CD4-positive, alpha-beta T cell treated with Interleukin-2 at 100 ng/mL for 4 hours (primary cell): ENCODE measurements around the gene ABCC6.

Source experiments
- DNase-seq: peaks from one replicate; pipeline ENCODE4 v3.0.0-alpha.2; 2020; ENCODE audit warnings: low spot score

Gene ABCC6

DNA sequence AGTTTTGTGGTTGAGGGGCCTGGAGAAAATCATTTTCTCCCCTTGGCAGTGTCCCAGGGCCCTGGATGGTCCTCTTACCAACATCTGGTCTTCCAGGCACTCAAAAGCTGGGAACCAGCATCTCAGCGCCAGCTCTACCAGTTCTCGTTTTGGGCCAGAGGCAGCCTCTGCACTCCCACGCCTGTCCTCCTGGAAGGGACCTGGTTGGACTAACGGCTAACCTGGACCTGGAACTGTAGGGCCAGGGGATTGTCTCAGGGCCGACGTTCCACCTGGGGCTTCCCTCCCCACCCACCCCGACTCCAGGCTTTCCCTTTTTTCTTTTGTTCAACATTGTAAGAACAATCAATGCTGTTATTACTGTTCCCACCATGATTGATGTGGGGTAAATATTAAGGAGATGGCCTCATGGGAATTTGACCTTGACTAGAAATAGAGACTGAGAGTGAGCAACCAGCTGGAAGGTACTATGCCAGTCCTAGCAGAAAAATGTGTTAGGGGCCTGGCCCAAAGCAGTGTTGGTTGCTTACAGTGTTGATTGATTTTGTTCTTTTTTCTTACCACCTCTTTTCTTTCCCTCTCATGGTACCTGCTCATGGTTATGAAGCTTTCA lies 81.4 kb downstream of the ABCC6 start:
- DNase-seq, result no peak

DNA sequence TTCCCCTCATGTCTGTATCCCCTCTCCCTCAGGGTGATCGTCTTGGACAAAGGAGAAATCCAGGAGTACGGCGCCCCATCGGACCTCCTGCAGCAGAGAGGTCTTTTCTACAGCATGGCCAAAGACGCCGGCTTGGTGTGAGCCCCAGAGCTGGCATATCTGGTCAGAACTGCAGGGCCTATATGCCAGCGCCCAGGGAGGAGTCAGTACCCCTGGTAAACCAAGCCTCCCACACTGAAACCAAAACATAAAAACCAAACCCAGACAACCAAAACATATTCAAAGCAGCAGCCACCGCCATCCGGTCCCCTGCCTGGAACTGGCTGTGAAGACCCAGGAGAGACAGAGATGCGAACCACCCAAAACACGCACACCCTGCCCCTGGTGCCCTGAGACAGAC lies 82.2 kb downstream of the ABCC6 start:
- no peak for DNase-seq

GRCh38 chr16:16140537-16140936 lies 82.8 kb downstream of the ABCC6 start:
- no peak for DNase-seq

GRCh38 chr16:16139806-16140205 lies 83.5 kb downstream of the ABCC6 start:
- DNase-seq, result no peak

GRCh38 chr16:16139061-16139460 lies 84.2 kb downstream of the ABCC6 start:
- DNase-seq, result no peak

- DNase-seq, result no peak
Measured at GRCh38 chr16:16138034-16138635, 85.2 kb downstream of the ABCC6 start.

GRCh38 chr16:16137110-16137509 lies 86.2 kb downstream of the ABCC6 start:
- DNase-seq, result no peak

DNA sequence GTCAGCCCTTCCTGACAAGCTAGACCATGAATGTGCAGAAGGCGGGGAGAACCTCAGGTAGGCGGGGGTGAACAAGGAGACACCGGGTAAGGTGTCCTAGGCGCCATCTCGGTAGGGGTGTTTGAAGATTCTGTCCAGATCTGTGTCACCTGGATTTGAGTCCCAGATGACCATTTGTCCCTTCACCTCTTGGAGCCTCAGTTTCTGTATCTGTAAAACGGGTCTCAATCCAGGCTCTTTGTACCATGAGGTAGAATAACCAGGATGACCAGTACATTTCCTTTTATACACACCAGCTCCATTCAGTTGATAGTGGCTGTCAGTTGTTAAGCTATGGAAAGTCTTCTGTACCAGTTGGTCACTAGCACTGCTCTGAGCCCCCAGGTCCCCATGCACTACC lies 86.7 kb downstream of the ABCC6 start:
- DNase-seq, result no peak

DNA sequence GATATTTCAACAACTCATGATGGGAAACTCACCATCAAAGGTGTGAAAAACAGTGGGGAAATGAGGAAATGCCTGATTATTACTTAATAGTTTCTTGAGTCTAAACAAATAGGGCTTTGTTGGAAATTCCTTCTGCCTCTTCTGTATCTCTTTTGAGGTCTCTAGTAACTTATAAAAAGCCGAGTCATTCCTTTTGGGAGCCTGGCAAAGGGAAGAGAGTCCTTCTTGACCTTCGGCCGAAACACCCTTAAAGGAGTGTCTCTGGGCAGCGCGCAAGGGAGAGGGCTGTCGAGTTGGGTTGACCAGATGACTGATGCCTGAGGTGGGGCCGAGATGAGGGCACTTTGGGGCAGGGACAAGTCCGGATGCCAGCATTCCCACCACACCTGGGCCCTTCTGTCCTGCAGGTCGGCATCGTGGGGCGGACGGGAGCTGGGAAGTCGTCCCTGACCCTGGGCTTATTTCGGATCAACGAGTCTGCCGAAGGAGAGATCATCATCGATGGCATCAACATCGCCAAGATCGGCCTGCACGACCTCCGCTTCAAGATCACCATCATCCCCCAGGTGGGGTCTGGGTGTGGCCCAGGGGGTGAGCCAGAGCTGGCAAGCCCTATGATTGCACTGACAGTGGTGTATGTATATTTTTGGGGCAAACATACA lies 89.2 kb downstream of the ABCC6 start:
- DNase-seq, result no peak

DNA sequence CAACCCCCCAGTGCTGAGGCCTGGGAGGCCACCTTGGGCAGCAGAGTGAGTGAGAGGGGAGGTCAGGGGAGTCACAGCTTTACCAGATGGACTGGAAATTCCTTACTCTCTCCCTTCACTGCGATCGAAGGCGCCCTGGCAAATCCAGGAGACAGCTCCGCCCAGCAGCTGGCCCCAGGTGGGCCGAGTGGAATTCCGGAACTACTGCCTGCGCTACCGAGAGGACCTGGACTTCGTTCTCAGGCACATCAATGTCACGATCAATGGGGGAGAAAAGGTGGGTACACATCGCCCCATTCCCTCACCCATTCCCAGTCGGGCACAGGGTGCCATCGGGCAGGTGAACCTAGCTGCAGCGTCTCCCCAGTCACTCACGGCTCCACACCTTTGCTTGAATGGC lies 91.6 kb downstream of the ABCC6 start:
- DNase-seq, result no peak

- no peak for DNase-seq
Measured at GRCh38 chr16:16131204-16131603, 92.1 kb downstream of the ABCC6 start.

DNA sequence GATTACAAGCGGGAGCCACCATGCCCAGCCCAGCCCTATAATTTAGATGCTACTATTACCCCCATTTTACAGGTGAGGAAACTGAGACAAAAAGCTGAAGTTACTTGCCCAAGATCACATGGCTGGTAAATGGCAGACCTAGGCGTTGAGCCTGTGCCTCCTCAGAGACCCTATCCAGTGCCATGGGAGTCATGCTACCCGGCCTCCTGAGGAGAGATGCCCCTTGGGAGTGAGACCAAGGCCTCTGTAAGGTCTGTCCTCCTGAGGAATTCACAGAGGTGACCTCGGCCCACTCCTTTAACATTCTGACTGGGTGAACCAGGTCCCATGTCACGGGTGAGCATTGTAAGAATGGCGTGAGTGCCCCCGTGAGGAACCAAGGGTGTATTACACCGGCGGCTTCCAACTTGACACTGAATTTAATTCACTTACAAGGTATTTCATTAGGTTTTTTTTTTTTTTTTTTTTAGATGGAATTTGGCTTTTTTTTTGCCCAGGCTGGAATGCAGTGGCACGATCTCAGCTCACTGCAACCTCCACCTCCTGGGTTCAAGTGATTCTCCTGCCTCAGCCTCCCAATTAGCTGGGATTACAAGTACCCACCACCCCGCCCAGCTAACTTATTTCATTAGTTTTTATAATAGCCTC lies 95.7 kb downstream of the ABCC6 start:
- peak; percentile 73 for DNase-seq

DNA sequence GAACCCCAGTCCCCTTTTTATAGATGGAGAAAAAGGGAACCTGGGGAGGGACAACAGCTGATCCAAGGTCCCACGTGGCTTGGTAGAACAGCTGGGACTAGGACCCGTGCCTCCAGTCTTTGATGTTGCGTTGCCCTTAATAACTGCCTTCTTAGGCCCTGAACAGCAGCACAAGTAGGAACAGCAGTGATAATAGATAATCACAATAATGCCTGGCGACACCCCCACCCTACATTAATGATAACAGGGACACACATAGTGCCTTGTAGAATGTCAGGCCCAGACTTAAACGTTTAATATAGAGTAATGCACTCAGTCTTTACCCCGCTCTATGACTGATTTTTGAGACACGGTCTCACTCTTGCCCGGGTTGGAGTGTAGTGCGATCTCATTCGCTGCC lies 96.4 kb downstream of the ABCC6 start:
- DNase-seq, result no peak

GRCh38 chr16:16124974-16125373 lies 98.3 kb downstream of the ABCC6 start:
- DNase-seq, result no peak

- DNase-seq, result no peak
Measured at GRCh38 chr16:16124438-16124837, 98.9 kb downstream of the ABCC6 start.

- no peak for DNase-seq
Measured at GRCh38 chr16:16122264-16122663, 101.0 kb downstream of the ABCC6 start.

DNA sequence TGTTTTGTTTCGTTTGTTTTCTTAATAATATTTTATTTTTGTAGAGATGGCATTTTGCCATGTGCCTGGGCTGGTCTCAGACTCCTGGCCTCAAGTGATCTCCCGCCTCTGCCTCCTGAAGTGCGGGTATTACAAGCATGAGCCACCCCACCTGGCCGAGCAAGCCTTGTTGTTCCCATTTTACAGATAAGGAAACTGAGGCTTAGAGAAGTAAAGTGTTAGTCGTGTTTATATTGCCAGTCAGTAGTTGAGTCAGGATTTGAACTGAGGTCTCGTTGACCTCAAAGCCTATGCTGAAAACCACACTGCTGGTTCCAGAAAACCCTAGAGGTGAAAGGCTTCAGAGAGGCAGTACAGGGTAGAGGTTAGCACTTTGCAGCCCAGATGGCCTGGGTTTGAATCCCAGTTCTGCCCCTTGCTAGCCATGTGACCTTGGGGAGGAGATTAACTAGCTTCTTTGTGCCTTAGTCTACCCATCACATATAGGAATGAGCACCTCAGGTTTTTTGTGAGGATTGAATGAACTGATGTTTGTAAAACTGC lies 102.0 kb downstream of the ABCC6 start:
- no peak for DNase-seq

DNA sequence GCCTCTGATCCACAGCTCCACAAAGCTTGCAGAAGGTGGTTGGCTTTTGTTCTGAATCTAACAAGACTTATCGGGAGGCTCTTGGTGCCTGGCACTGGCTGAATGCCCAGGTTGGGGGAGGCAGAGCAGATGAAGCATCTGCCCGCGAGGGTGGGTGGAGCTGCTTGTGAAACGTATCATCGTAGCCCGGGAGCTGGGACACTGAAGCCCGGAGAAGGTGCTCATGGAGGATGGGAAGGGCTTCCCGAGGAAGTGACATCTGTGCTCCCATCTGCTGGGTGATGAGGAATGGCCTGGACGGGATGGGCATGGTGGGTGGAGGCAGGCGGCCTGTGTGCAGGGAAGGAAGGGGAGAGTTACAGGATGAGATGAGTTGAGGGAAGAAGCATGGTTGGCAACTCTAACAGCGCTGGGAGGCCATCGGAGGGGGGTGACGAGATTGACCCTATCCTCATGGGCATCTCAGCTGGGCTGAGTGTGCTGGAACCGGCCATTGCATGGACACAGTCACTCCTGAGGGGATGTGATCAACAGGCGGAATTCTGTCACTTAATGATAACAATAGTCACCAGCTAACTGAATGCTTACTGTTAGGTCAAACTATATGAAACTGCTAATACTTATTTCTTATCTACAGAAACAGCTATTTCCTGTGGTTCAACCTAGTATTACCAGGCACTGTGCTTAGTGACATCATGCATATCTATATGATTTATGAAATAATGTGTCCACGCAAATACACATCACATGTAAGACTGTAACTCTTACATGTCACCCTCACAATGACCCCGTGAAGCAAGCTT lies 102.7 kb downstream of the ABCC6 start:
- DNase-seq, result no peak

DNA sequence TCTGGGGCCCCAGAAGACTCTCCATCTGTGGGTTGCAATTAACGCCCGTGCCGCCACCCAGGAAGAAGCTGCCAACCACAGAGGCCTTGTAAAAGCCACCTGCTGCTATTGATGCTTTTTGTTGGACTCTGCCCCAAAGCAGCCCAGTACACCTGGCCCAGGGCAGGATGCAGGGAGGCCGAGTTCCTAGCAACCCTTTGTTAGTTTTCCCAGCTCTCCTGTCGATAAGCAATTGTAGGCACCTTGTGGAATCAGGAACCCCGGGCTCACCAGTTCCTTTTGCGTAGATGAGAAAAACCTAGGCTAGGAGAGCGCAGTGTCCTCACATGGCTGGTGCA lies 103.3 kb downstream of the ABCC6 start:
- no peak for DNase-seq

DNA sequence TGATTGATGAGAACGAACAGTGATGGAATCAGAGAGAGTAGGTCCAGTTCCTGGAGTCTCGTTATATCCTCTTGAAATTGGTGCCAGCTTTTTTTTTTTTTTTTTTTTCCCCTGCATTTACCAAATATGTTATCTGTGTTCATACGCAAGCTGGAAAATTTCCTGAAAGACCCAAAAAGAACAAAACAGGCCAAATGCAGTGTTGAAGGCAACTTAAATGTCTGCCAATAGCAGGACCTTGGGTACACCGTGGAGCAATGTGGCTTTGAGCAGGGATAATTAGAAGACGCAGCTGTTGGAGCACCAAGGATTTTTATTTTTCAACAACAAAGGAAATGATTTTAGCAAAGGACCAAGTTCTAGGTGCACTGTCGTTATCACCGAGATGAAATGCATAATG lies 105.0 kb downstream of the ABCC6 start:
- DNase-seq, result no peak

DNA sequence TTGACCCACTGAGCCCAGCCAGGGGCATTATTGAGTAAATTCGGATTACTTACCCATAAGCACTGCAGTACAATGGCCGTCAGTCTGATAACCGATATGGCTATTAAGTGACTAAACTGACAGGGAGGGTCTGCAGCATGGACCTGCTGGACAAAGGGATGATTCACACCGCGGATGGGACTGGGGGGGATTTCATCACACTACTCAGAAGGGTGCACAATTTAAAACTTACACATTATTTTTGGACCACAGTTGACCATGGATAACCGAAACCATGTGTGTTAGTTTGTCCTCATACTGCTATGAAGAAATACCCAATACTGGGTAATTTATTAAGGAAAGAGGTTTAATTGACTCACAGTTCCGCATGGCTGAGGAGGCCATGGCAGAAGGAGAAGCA lies 106.5 kb downstream of the ABCC6 start:
- no peak for DNase-seq

DNA sequence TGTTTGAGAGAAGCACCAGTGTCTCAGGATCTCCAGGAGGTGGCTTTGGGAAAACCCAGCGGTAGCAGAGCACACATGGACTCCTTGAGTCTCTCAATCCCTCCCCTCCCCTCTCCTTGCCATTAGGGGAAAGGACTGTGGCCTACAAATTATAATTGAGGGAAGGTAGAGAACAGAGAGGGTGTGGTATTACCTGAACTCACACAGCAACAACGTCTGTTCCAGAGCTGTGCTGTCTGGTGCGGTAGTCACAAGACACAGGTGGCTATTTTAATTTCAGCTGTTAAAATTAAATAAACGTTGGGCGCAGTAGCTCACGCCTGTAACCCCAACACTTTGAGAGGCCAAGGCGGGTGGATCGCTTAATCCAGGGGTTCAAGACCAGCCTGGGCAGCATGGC lies 110.2 kb downstream of the ABCC6 start:
- DNase-seq, result no peak
